Peyer's patch (tissue), 4 donors: ENCODE results near the gene SLC41A3. TPM values are rescaled to one million over a fixed set of nuclear protein-coding genes. Genes with fewer than 3 reads are reported as not detected.
A peak's percentile ranks its signal among the peaks of the same experiment; 100 is the strongest.

Experiments
- DNase-seq, 3 donors: peaks; one replicate each; pipeline ENCODE4 v3.0.0-alpha.2; 2017 to 2019
- H3K27ac ChIP-seq, 4 donors: fragments of 200-600 bp; sonication (generic); one replicate each; pipeline ENCODE4 v1.5.1; 2016 to 2019
- H3K27me3 ChIP-seq, 2 donors: fragments of 200-600 bp; sonication (generic); one replicate each; pipeline ENCODE4 v1.5.1; 2019
- H3K36me3 ChIP-seq, 3 donors: fragments of 200-600 bp; sonication (generic); one replicate each; pipeline ENCODE4 v1.5.1; 2016 to 2019
- H3K4me1 ChIP-seq, 4 donors: fragments of 200-600 bp; sonication (generic); one replicate each; pipeline ENCODE4 v1.5.1; 2016 to 2019
- H3K4me3 ChIP-seq, 4 donors: fragments of 200-600 bp; sonication (generic); 1 replicate in 3 of 4; 2 replicates in 1 of 4; pipeline ENCODE4 v1.5.1; 2016 to 2019; ENCODE audit warnings: mild to moderate bottlenecking in 1 of 4
- H3K9me3 ChIP-seq, 4 donors: fragments of 200-600 bp; sonication (generic); one replicate each; pipeline ENCODE4 v1.5.1; 2016 to 2019; ENCODE audit warnings: mild to moderate bottlenecking in 1 of 4
- POLR2A ChIP-seq, 2 donors: fragments of 450-650 bp; IDR thresholded peaks; one replicate each; pipeline ENCODE4 v1.5.1; 2017; ENCODE audit warnings: antibody characterized with exemption in 2 of 2, mild to moderate bottlenecking in 2 of 2, moderate library complexity in 2 of 2
- total RNA-seq, 4 donors: library from RNA; depleted of rRNA; stranded (reverse); fragments of >200 nt; gene quantifications; one replicate each; pipeline ENCODE4 v1.1.0, GENCODE V29; 2016
- TF ChIP-seq, protein P1 (sequence below), 6 experiments: fragments of 450-650 bp in 4 of 6; fragments of 200-600 bp in 2 of 6; sonication (generic) in 1 of 6; IDR thresholded peaks; one replicate each; pipeline ENCODE4 v1.5.1; 2017 to 2019; ENCODE audit warnings: antibody characterized with exemption in 6 of 6, mild to moderate bottlenecking in 3 of 6, moderate library complexity in 1 of 6

SLC41A3 gene
- total RNA-seq, 4 donors from 2014 or later: 45.4 to 79.9 (median 58.5) TPM

DNA sequence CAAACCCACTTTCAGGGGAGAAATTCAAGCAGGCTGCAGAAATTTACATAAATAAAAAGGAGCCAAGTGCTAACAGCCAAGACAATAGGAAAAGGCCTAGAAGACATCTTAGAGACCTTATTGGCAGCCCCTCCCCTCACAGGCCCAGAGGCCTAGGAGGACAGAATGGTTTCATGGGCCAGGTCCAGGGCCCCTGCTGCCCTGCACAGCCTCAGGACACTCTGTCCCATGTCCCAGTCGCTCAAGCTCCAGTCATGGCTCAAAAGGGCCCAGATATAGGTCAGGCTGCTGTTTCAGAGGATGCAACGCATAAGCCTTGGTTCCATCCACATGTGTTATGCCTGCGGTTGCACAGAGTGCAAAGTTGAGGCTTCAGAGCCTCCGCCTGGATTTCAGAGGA lies 55.8 kb downstream of the SLC41A3 start:
- Histone ChIP-seq H3K27ac (no peak overlapping the region), H3K27me3 (no peaks in the 10 kb centered on the region), H3K4me3 (no peak overlapping the region), H3K36me3 (peaks cover 0 to 6% (median 0%) of the 10 kb centered on the region in 3 donors), H3K9me3 (peaks cover 0 to 9% (median 4%) of the 10 kb centered on the region in 4 donors), H3K4me1 (no peaks in the 10 kb centered on the region)
- TF ChIP-seq, protein P1, sequence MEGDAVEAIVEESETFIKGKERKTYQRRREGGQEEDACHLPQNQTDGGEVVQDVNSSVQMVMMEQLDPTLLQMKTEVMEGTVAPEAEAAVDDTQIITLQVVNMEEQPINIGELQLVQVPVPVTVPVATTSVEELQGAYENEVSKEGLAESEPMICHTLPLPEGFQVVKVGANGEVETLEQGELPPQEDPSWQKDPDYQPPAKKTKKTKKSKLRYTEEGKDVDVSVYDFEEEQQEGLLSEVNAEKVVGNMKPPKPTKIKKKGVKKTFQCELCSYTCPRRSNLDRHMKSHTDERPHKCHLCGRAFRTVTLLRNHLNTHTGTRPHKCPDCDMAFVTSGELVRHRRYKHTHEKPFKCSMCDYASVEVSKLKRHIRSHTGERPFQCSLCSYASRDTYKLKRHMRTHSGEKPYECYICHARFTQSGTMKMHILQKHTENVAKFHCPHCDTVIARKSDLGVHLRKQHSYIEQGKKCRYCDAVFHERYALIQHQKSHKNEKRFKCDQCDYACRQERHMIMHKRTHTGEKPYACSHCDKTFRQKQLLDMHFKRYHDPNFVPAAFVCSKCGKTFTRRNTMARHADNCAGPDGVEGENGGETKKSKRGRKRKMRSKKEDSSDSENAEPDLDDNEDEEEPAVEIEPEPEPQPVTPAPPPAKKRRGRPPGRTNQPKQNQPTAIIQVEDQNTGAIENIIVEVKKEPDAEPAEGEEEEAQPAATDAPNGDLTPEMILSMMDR (IDR thresholded peaks at IDR 0.05): no peak
- no peak for TF ChIP-seq POLR2A (IDR thresholded peaks at IDR 0.05)
- peak in 1 of 3 donors; percentile 9 for DNase-seq

DNA sequence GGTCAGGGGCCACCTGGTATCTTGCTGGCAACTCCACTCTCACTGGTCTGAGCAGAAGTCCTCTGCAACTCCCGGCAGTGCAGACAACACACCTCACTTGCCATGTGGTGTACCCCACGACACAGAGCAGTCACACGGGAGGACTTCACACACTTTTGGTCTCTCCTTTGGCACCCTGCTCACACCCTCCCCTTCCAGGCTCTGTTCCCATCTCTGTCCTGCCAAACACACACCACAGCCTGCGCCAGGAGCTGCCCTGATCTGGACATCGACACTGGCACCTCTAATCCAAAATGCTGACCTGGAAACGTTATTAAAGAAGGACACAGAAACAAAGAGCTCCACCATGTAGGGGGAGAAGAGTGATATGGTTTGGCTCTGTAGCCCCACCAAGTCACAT lies 57.2 kb downstream of the SLC41A3 start:
- Histone ChIP-seq H3K27ac (peak overlapping the region in 1 of 4 donors; percentile 72), H3K27me3 (no peaks in the 10 kb centered on the region), H3K4me1 (no peaks in the 10 kb centered on the region), H3K4me3 (no peak overlapping the region), H3K9me3 (peaks cover 0 to 9% (median 4%) of the 10 kb centered on the region in 4 donors), H3K36me3 (peaks cover 0 to 16% (median 0%) of the 10 kb centered on the region in 3 donors)
- DNase-seq: no peak
- TF ChIP-seq, protein P1 (IDR thresholded peaks at IDR 0.05): no peak
- TF ChIP-seq POLR2A (IDR thresholded peaks at IDR 0.05): no peak

DNA sequence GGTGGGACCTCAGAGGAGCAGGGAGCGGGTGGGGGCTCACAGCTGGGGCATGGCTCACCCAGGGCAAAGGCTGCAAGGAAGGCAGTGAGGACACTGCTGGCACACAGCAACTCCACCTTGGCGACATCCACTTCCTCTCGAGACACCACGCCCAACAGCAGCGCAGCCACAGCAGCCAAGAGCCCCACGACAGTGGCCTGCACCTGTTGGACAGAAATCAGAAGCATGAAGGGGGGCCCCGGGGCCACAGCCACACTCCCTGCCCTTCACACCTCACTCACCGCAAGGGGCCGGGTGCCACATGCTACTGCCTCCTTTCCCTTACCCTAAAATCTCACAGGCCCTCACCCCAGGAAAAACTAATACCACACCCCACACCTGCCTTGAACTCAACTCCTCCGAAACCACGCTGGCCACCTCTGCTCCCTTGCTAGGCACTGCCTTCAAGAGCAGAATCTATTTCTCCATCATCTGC lies 57.6 kb downstream of the SLC41A3 start:
- Histone ChIP-seq H3K4me1 (no peaks in the 10 kb centered on the region), H3K36me3 (peaks cover 0 to 16% (median 0%) of the 10 kb centered on the region in 3 donors), H3K4me3 (no peak overlapping the region), H3K27me3 (no peaks in the 10 kb centered on the region), H3K9me3 (peaks cover 0 to 9% (median 4%) of the 10 kb centered on the region in 4 donors), H3K27ac (peak overlapping the region in 1 of 4 donors; percentile 72)
- no peak for TF ChIP-seq POLR2A (IDR thresholded peaks at IDR 0.05)
- TF ChIP-seq, protein P1 (IDR thresholded peaks at IDR 0.05): no peak
- DNase-seq: peak in 2 of 3 donors; percentile 79 to 82

DNA sequence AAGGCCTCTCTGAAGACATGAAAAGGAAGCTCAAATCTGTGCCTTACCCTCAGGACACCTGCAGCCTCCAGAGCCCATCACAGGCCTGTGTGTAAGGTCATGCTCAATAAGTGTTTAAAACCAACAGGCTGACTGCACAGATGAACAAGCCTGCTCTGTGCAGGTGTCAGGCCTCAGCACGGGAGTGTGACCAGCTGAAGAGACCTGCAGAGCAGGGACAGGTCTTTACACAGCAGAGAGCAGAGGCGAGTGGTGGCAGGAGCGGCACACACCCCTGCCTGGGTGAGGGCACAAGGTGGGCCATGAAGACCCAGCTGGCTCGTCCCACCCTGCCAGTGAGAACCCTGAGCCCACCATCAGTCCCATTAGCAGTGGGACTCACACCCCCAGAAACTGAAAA lies 58.1 kb downstream of the SLC41A3 start:
- H3K36me3 ChIP-seq: peaks cover 0 to 16% (median 0%) of the 10 kb centered on the region in 3 donors
- no peaks in the 10 kb centered on the region for H3K27me3 ChIP-seq
- H3K9me3 ChIP-seq: peaks cover 0 to 9% (median 4%) of the 10 kb centered on the region in 4 donors
- H3K4me1 ChIP-seq: no peaks in the 10 kb centered on the region
- H3K27ac ChIP-seq: peak overlapping the region in 1 of 4 donors; percentile 72
- TF ChIP-seq, protein P1 (IDR thresholded peaks at IDR 0.05): no peak
- TF ChIP-seq POLR2A (IDR thresholded peaks at IDR 0.05): no peak
- peak in 2 of 3 donors; percentile 58 to 62 for DNase-seq
- no peak overlapping the region for H3K4me3 ChIP-seq

DNA sequence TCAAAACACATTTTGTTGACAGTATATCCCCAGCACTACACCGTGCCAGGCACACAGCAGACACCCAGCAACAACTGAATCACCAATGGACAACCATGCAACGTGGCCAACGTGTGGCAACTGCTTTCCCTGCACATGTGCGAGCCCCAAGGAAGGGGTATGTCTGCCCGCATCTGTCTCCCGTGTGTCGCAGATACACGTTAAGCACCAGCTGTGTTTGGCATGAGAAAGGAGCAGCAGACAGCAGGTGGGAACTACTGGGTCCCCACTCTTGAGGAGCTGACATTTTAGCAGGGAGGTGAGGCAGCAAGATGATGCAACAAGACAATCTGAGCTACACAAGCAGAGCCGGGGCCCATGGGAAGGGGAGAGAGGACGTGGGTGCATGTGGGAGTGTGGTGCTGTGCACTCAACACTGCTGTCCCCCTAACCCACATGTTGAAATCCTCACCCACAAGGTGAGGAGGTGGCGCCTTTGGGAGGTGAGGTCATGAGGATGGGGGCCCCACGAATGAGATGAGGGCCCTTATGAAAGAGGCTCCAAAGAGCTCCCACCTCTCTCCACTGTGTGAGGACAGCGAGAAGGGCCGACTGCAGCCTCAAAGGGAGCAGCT lies 58.7 kb downstream of the SLC41A3 start:
- peaks cover 0 to 16% (median 0%) of the 10 kb centered on the region in 3 donors for H3K36me3 ChIP-seq
- DNase-seq: no peak

More for the DNA sequence above, 58.7 kb downstream of the SLC41A3 start:
- peak overlapping the region in 1 of 4 donors; percentile 72 for H3K27ac ChIP-seq
- H3K4me1 ChIP-seq: no peaks in the 10 kb centered on the region
- H3K27me3 ChIP-seq: no peaks in the 10 kb centered on the region
- TF ChIP-seq, protein P1 (IDR thresholded peaks at IDR 0.05): no peak
- no peak overlapping the region for H3K4me3 ChIP-seq
- peaks cover 0 to 9% (median 4%) of the 10 kb centered on the region in 4 donors for H3K9me3 ChIP-seq
